ENCODE data around the gene STYK1.
"Not testable (repeated sequence)": the region's sequence is repeated elsewhere in the genome, so short reads cannot be mapped to it uniquely, and the experiment has no call there.

Gene STYK1

GRCh38 chr12:10601860-10602259, 72.0 kb downstream of the STYK1 start:
- no peak for TF ChIP-seq CTCF (IDR thresholded peaks at IDR 0.05; ENCODE audit: low read depth, low read length, missing control alignments)
- DNase-seq (ENCODE audit: low read depth), result no peak
- H3K4me3 ChIP-seq (ENCODE audit: low read depth, low read length), result no peak overlapping the region

GRCh38 chr12:10600988-10601387, 72.9 kb downstream of the STYK1 start:
- no peak for TF ChIP-seq CTCF (IDR thresholded peaks at IDR 0.05; ENCODE audit: low read depth, low read length, missing control alignments)
- H3K4me3 ChIP-seq (ENCODE audit: low read depth, low read length), result no peak overlapping the region
- DNase-seq (ENCODE audit: low read depth), result no peak

- DNase-seq (ENCODE audit: low read depth), result no peak
- TF ChIP-seq CTCF (IDR thresholded peaks at IDR 0.05; ENCODE audit: low read depth, low read length, missing control alignments), result no peak
- H3K4me3 ChIP-seq (ENCODE audit: low read depth, low read length), result no peak overlapping the region
Observed at GRCh38 chr12:10595881-10596280, 78.0 kb downstream of the STYK1 start.

GRCh38 chr12:10590966-10591365, 82.9 kb downstream of the STYK1 start:
- DNase-seq (ENCODE audit: low read depth), result no peak
- H3K4me3 ChIP-seq (ENCODE audit: low read depth, low read length), result no peak overlapping the region
- TF ChIP-seq CTCF (IDR thresholded peaks at IDR 0.05; ENCODE audit: low read depth, low read length, missing control alignments), result no peak

GRCh38 chr12:10584415-10584814, 89.4 kb downstream of the STYK1 start:
- H3K4me3 ChIP-seq (ENCODE audit: low read depth, low read length), result no peak overlapping the region
- DNase-seq (ENCODE audit: low read depth), result no peak
- no peak for TF ChIP-seq CTCF (IDR thresholded peaks at IDR 0.05; ENCODE audit: low read depth, low read length, missing control alignments)

GRCh38 chr12:10582704-10583103, 91.1 kb downstream of the STYK1 start:
- TF ChIP-seq CTCF (IDR thresholded peaks at IDR 0.05; ENCODE audit: low read depth, low read length, missing control alignments), result no peak
- DNase-seq (ENCODE audit: low read depth), result no peak
- H3K4me3 ChIP-seq (ENCODE audit: low read depth, low read length), result no peak overlapping the region

GRCh38 chr12:10582133-10582532, 91.7 kb downstream of the STYK1 start:
- H3K4me3 ChIP-seq (ENCODE audit: low read depth, low read length); DNase-seq (ENCODE audit: low read depth): not testable (repeated sequence)

GRCh38 chr12:10574307-10574706, 99.5 kb downstream of the STYK1 start:
- no peak for DNase-seq (ENCODE audit: low read depth)
- H3K4me3 ChIP-seq (ENCODE audit: low read depth, low read length), result no peak overlapping the region
- TF ChIP-seq CTCF (IDR thresholded peaks at IDR 0.05; ENCODE audit: low read depth, low read length, missing control alignments), result no peak

- H3K4me3 ChIP-seq (ENCODE audit: low read depth, low read length); DNase-seq (ENCODE audit: low read depth): not testable (repeated sequence)
Observed at GRCh38 chr12:10572021-10572490, 101.8 kb downstream of the STYK1 start.

Measured in GM12864 (cell line).